ENCODE results near the gene IRGQ. TPM values are rescaled to one million over a fixed set of nuclear protein-coding genes. Genes with fewer than 3 reads are reported as not detected.

Gene IRGQ
- total and polyA plus RNA-seq, 2 experiments from 2014 or later, result 9.6 to 26.2 TPM

- H3K4me2 ChIP-seq, result peak overlapping the region; percentile 95
- no peaks in the 10 kb centered on the region for H3K27me3 ChIP-seq
- WGBS (ENCODE audit: low lambda C conversion rate, missing lambda C conversion rate), result 80% methylated on average over 5 of the region's 5 CpGs
- H3K27ac ChIP-seq, result peak overlapping the region; percentile 97
- TF ChIP-seq EZH2 (IDR thresholded peaks at IDR 0.05; ENCODE audit: borderline replicate concordance) (no peak), CTCF (IDR thresholded peaks at IDR 0.05; ENCODE audit: poor library complexity) (no peak)
- H3K36me3 ChIP-seq (replicated peaks; ENCODE audit: insufficient read depth, low read depth), result no peaks in the 10 kb centered on the region
- H3K9me2 ChIP-seq (replicated peaks; ENCODE audit: insufficient read depth), result no peaks in the 10 kb centered on the region
- H3K4me1 ChIP-seq (ENCODE audit: insufficient read depth), result peaks cover 15% of the 10 kb centered on the region
- no peak for DNase-seq (ENCODE audit: low spot score)
- peaks cover 50% of the 10 kb centered on the region for H3K79me2 ChIP-seq
- H4K20me1 ChIP-seq (ENCODE audit: insufficient read depth, poor library complexity, severe bottlenecking), result peaks cover 6% of the 10 kb centered on the region
- H3K9me3 ChIP-seq (ENCODE audit: low read depth), result no peaks in the 10 kb centered on the region
- no peak overlapping the region for H3K4me3 ChIP-seq
- no peak overlapping the region for H2AFZ ChIP-seq
Observed at GRCh38 chr19:43597876-43598275, 1.9 kb upstream of the IRGQ start.

GRCh38 chr19:43596842-43597461 lies 1.0 kb upstream of the IRGQ start:
- Histone ChIP-seq H3K9me2 (replicated peaks; ENCODE audit: insufficient read depth) (no peaks in the 10 kb centered on the region), H3K4me1 (ENCODE audit: insufficient read depth) (peaks cover 15% of the 10 kb centered on the region), H4K20me1 (ENCODE audit: insufficient read depth, poor library complexity, severe bottlenecking) (peaks cover 6% of the 10 kb centered on the region), H3K4me3 (peak overlapping the region; percentile 50), H3K4me2 (peak overlapping the region; percentile 95), H3K27me3 (no peaks in the 10 kb centered on the region), H3K27ac (peak overlapping the region; percentile 97), H3K79me2 (peaks cover 57% of the 10 kb centered on the region), H3K9me3 (ENCODE audit: low read depth) (no peaks in the 10 kb centered on the region), H2AFZ (peak overlapping the region; percentile 38), H3K36me3 (replicated peaks; ENCODE audit: insufficient read depth, low read depth) (no peaks in the 10 kb centered on the region)
- 45% methylated on average over 7 of the region's 7 CpGs for WGBS (ENCODE audit: low lambda C conversion rate, missing lambda C conversion rate)
- TF ChIP-seq EZH2 (IDR thresholded peaks at IDR 0.05; ENCODE audit: borderline replicate concordance), result no peak
- no peak for TF ChIP-seq CTCF (IDR thresholded peaks at IDR 0.05; ENCODE audit: poor library complexity)
- no peak for TF ChIP-seq EZH2phosphoT487 (IDR thresholded peaks at IDR 0.05; ENCODE audit: low read depth, severe bottlenecking, unreplicated experiment)
- DNase-seq (ENCODE audit: low spot score), result no peak

GRCh38 chr19:43595605-43595998 lies 332 bp downstream of the IRGQ start:
- TF ChIP-seq EZH2phosphoT487 (IDR thresholded peaks at IDR 0.05; ENCODE audit: low read depth, severe bottlenecking, unreplicated experiment), result no peak
- TF ChIP-seq CTCF (IDR thresholded peaks at IDR 0.05; ENCODE audit: poor library complexity), result no peak
- TF ChIP-seq EZH2 (IDR thresholded peaks at IDR 0.05; ENCODE audit: borderline replicate concordance), result no peak
- Histone ChIP-seq H3K36me3 (replicated peaks; ENCODE audit: insufficient read depth, low read depth) (no peaks in the 10 kb centered on the region), H3K27me3 (no peaks in the 10 kb centered on the region), H3K9me2 (replicated peaks; ENCODE audit: insufficient read depth) (no peaks in the 10 kb centered on the region), H3K27ac (peak overlapping the region; percentile 90), H3K4me2 (peak overlapping the region; percentile 100), H4K20me1 (ENCODE audit: insufficient read depth, poor library complexity, severe bottlenecking) (peaks cover 6% of the 10 kb centered on the region), H3K9me3 (ENCODE audit: low read depth) (no peaks in the 10 kb centered on the region), H3K4me3 (peak overlapping the region; percentile 34), H2AFZ (peak overlapping the region; percentile 32), H3K79me2 (peaks cover 57% of the 10 kb centered on the region), H3K4me1 (ENCODE audit: insufficient read depth) (peaks cover 15% of the 10 kb centered on the region)
- DNase-seq (ENCODE audit: low spot score), result no peak
- WGBS (ENCODE audit: low lambda C conversion rate, missing lambda C conversion rate), result 1% methylated on average over 18 of the region's 18 CpGs
